Mesenchymal stem cell (in vitro differentiated cells and primary cell): ENCODE data around the gene SNW1.
A peak's percentile ranks its signal among the peaks of the same experiment; 100 is the strongest.

Source experiments
- DNase-seq: peaks from one replicate; pipeline ENCODE4 v3.0.0-alpha.2; 2013
- H2AFZ ChIP-seq: one replicate; pipeline ENCODE4 v1.6.1; 2013; ENCODE audit warnings: low read depth, mild to moderate bottlenecking, control low read depth, inconsistent platforms, low read length, moderate library complexity
- H2AK5ac ChIP-seq: 2 replicates; pipeline ENCODE4 v1.6.1; 2013; ENCODE audit warnings: low read length, moderate library complexity, mild to moderate bottlenecking, inconsistent platforms; ENCODE audit not compliant: severe bottlenecking
- H2BK120ac ChIP-seq: one replicate; pipeline ENCODE4 v1.6.1; 2013; ENCODE audit warnings: low read depth, mild to moderate bottlenecking, inconsistent platforms, low read length, moderate library complexity
- H2BK12ac ChIP-seq, 2 experiments: one replicate each; pipeline ENCODE4 v1.6.1; 2013; ENCODE audit warnings: inconsistent platforms in 2 of 2, low read length in 2 of 2, mild to moderate bottlenecking in 2 of 2, moderate library complexity in 2 of 2, control low read depth in 1 of 2
- H2BK15ac ChIP-seq: one replicate; pipeline ENCODE4 v1.6.1; 2013; ENCODE audit warnings: mild to moderate bottlenecking, low read depth, inconsistent platforms; ENCODE audit not compliant: poor library complexity, severe bottlenecking
- H2BK5ac ChIP-seq: 2 replicates; pipeline ENCODE4 v1.6.1; 2013; ENCODE audit warnings: low read depth, mild to moderate bottlenecking, low read length, control low read depth, inconsistent platforms; ENCODE audit not compliant: poor library complexity, severe bottlenecking
- H3K14ac ChIP-seq, 2 experiments: one replicate each; pipeline ENCODE4 v1.6.1; 2013; ENCODE audit warnings: inconsistent platforms in 2 of 2, low read length in 2 of 2, control low read depth in 1 of 2, mild to moderate bottlenecking in 1 of 2, moderate library complexity in 1 of 2
- H3K18ac ChIP-seq, 2 experiments: one replicate each; pipeline ENCODE4 v1.6.1; 2013; ENCODE audit warnings: inconsistent platforms in 2 of 2, low read length in 2 of 2, control low read depth in 1 of 2, low read depth in 1 of 2, mild to moderate bottlenecking in 1 of 2
- H3K23ac ChIP-seq, 2 experiments: one replicate each; pipeline ENCODE4 v1.6.1; 2013; ENCODE audit warnings: inconsistent platforms in 2 of 2, low read length in 2 of 2, mild to moderate bottlenecking in 2 of 2, moderate library complexity in 2 of 2, control low read depth in 1 of 2
- H3K27ac ChIP-seq: 2 replicates; pipeline ENCODE4 v1.5.1; 2013; ENCODE audit warnings: mild to moderate bottlenecking, moderate library complexity, low read length, control low read depth, inconsistent platforms; ENCODE audit not compliant: poor library complexity, severe bottlenecking
- H3K27me3 ChIP-seq, 2 experiments: 2 replicates each; pipeline versions ENCODE4 v1.6.1 to v1.7.0; 2013; ENCODE audit warnings: low read length in 2 of 2, mild to moderate bottlenecking in 2 of 2, moderate library complexity in 2 of 2, control low read depth in 1 of 2, inconsistent platforms in 1 of 2; ENCODE audit not compliant: control insufficient read depth in 1 of 2, insufficient read depth in 1 of 2
- H3K36me3 ChIP-seq, 2 experiments: 2 replicates each; pipeline versions ENCODE4 v1.6.1 to v1.7.0; 2013; ENCODE audit warnings: low read length in 2 of 2, control low read depth in 1 of 2, inconsistent platforms in 1 of 2, low read depth in 1 of 2, mild to moderate bottlenecking in 1 of 2; ENCODE audit not compliant: insufficient read depth in 2 of 2, control insufficient read depth in 1 of 2
- H3K4ac ChIP-seq, 2 experiments: one replicate each; pipeline ENCODE4 v1.6.1; 2013; ENCODE audit warnings: inconsistent platforms in 2 of 2, low read length in 2 of 2, mild to moderate bottlenecking in 2 of 2, moderate library complexity in 2 of 2, control low read depth in 1 of 2, low read depth in 1 of 2
- H3K4me1 ChIP-seq: 2 replicates; pipeline ENCODE4 v1.6.1; 2013; ENCODE audit warnings: low read depth, low read length, control low read depth; ENCODE audit not compliant: control insufficient read depth, insufficient read depth
- H3K4me2 ChIP-seq: 2 replicates; pipeline ENCODE4 v1.6.1; 2013; ENCODE audit warnings: low read length, mild to moderate bottlenecking, inconsistent platforms; ENCODE audit not compliant: poor library complexity, severe bottlenecking
- H3K4me3 ChIP-seq, 2 experiments: 2 replicates each; pipeline versions ENCODE4 v1.5.1 to v1.7.0; 2013; ENCODE audit warnings: low read length in 2 of 2, mild to moderate bottlenecking in 2 of 2, control low read depth in 1 of 2, low read depth in 1 of 2; ENCODE audit not compliant: insufficient read depth in 1 of 2
- H3K79me1 ChIP-seq: replicated peaks from 2 replicates; pipeline ENCODE4 v1.6.1; 2013; ENCODE audit warnings: mild to moderate bottlenecking, control low read depth, low read length, inconsistent platforms; ENCODE audit not compliant: poor library complexity, severe bottlenecking
- H3K9ac ChIP-seq: 2 replicates; pipeline ENCODE4 v1.7.0; 2013; ENCODE audit warnings: mild to moderate bottlenecking, low read length, moderate library complexity
- H3K9me3 ChIP-seq: 2 replicates; pipeline ENCODE4 v1.7.0; 2013; ENCODE audit warnings: mild to moderate bottlenecking, low read length; ENCODE audit not compliant: control insufficient read depth
- H4K8ac ChIP-seq: one replicate; pipeline ENCODE4 v1.6.1; 2013; ENCODE audit warnings: inconsistent platforms, mild to moderate bottlenecking, low read length, moderate library complexity
- H4K91ac ChIP-seq: one replicate; pipeline ENCODE4 v1.6.1; 2013; ENCODE audit warnings: mild to moderate bottlenecking, low read length, inconsistent platforms
- WGBS: methylation state at CpG from one replicate; pipeline ENCODE4 v1.1.7; 2013; ENCODE audit warnings: mixed read lengths; 5-methylcytosine and 5-hydroxymethylcytosine counted together

SNW1 gene

GRCh38 chr14:77738559-77739250, 22.3 kb downstream of the SNW1 start:
- no peak overlapping the region for H2AFZ ChIP-seq
- H3K79me1 ChIP-seq = peaks cover 10% of the 10 kb centered on the region
- H2AK5ac ChIP-seq = no peak overlapping the region
- H3K14ac ChIP-seq = no peak overlapping the region
- no peaks in the 10 kb centered on the region for H3K9me3 ChIP-seq
- peaks cover 22 to 84% of the 10 kb centered on the region in 2 experiments for H3K36me3 ChIP-seq
- no peak overlapping the region for H2BK5ac ChIP-seq
- DNase-seq = no peak
- no peaks in the 10 kb centered on the region for H3K4me1 ChIP-seq
- H2BK15ac ChIP-seq = no peak overlapping the region
- no peaks in the 10 kb centered on the region for H3K27me3 ChIP-seq
- no peak overlapping the region for H3K4me2 ChIP-seq
- no peak overlapping the region for H3K18ac ChIP-seq
- H4K8ac ChIP-seq = no peak overlapping the region
- no peak overlapping the region for H2BK12ac ChIP-seq
- H3K23ac ChIP-seq = no peak overlapping the region
- no peak overlapping the region for H3K4me3 ChIP-seq
- no peak overlapping the region for H2BK120ac ChIP-seq
- no peak overlapping the region for H3K27ac ChIP-seq
- no peak overlapping the region for H3K4ac ChIP-seq
- H4K91ac ChIP-seq = no peak overlapping the region
- H3K9ac ChIP-seq = peak overlapping the region; percentile 33
- WGBS = 83% methylated on average over 7 of the region's 7 CpGs

- H3K18ac ChIP-seq = no peak overlapping the region
- no peak overlapping the region for H3K4ac ChIP-seq
- H3K4me2 ChIP-seq = no peak overlapping the region
- H3K27me3 ChIP-seq = no peaks in the 10 kb centered on the region
- H3K9ac ChIP-seq = peak overlapping the region; percentile 27
- DNase-seq = no peak
- no peak overlapping the region for H2BK12ac ChIP-seq
- WGBS = 100% methylated on average over 1 of the region's 3 CpGs
- no peak overlapping the region for H3K27ac ChIP-seq
- no peak overlapping the region for H2BK120ac ChIP-seq
- H2BK5ac ChIP-seq = no peak overlapping the region
- H3K9me3 ChIP-seq = no peaks in the 10 kb centered on the region
- H3K14ac ChIP-seq = no peak overlapping the region
- H3K36me3 ChIP-seq = peaks cover 35 to 97% of the 10 kb centered on the region in 2 experiments
- H3K23ac ChIP-seq = no peak overlapping the region
- no peak overlapping the region for H4K8ac ChIP-seq
- H4K91ac ChIP-seq = no peak overlapping the region
- H2BK15ac ChIP-seq = no peak overlapping the region
- peaks cover 17% of the 10 kb centered on the region for H3K79me1 ChIP-seq
- no peaks in the 10 kb centered on the region for H3K4me1 ChIP-seq
- H2AK5ac ChIP-seq = no peak overlapping the region
- H3K4me3 ChIP-seq = no peak overlapping the region
- H2AFZ ChIP-seq = no peak overlapping the region
Observed at GRCh38 chr14:77730976-77731497, 29.9 kb downstream of the SNW1 start.

GRCh38 chr14:77722301-77722700, 38.7 kb downstream of the SNW1 start:
- Histone ChIP-seq H2BK12ac (no peak overlapping the region), H3K4me3 (no peak overlapping the region), H3K9me3 (no peaks in the 10 kb centered on the region), H4K91ac (no peak overlapping the region), H3K4ac (no peak overlapping the region), H2BK15ac (no peak overlapping the region), H3K18ac (no peak overlapping the region), H2AK5ac (no peak overlapping the region), H3K4me2 (no peak overlapping the region), H3K14ac (no peak overlapping the region), H2AFZ (no peak overlapping the region), H3K23ac (no peak overlapping the region), H3K27ac (no peak overlapping the region), H3K9ac (no peak overlapping the region), H3K79me1 (peaks cover 20% of the 10 kb centered on the region), H2BK120ac (no peak overlapping the region), H3K27me3 (no peaks in the 10 kb centered on the region), H4K8ac (no peak overlapping the region), H3K36me3 (peaks cover 39 to 96% of the 10 kb centered on the region in 2 experiments), H2BK5ac (no peak overlapping the region), H3K4me1 (no peaks in the 10 kb centered on the region)
- DNase-seq = no peak
- WGBS = 100% methylated on average over 2 of the region's 3 CpGs

- Histone ChIP-seq H2AFZ (no peak overlapping the region), H3K18ac (no peak overlapping the region), H4K8ac (no peak overlapping the region), H3K4me1 (no peaks in the 10 kb centered on the region), H3K9me3 (no peaks in the 10 kb centered on the region), H3K79me1 (peaks cover 17% of the 10 kb centered on the region), H3K4me3 (no peak overlapping the region), H3K4me2 (no peak overlapping the region), H4K91ac (no peak overlapping the region), H2BK120ac (no peak overlapping the region), H2BK12ac (no peak overlapping the region), H3K36me3 (peaks cover 38 to 96% of the 10 kb centered on the region in 2 experiments), H3K9ac (no peak overlapping the region), H2AK5ac (no peak overlapping the region), H3K27me3 (no peaks in the 10 kb centered on the region), H2BK15ac (no peak overlapping the region), H3K27ac (no peak overlapping the region), H2BK5ac (no peak overlapping the region), H3K4ac (no peak overlapping the region), H3K14ac (no peak overlapping the region), H3K23ac (no peak overlapping the region)
- 97% methylated on average over 5 of the region's 5 CpGs for WGBS
- DNase-seq = no peak
Observed at GRCh38 chr14:77721437-77721836, 39.5 kb downstream of the SNW1 start.
